Adrenal gland (tissue), 5 donors: Measurements from ENCODE around the gene SRCAP.

ENCODE experiments used
- POLR2A ChIP-seq, 2 donors: fragments of 450-650 bp; IDR thresholded peaks; one replicate each; pipeline ENCODE4 v1.6.1; 2017; ENCODE audit warnings: antibody characterized with exemption in 2 of 2, mild to moderate bottlenecking in 2 of 2, moderate library complexity in 1 of 2
- TF ChIP-seq, protein P1 (sequence below), 6 experiments: fragments of 450-650 bp in 4 of 6; fragments of 200-600 bp in 2 of 6; sonication (generic) in 1 of 6; IDR thresholded peaks; 1 replicate in 5 of 6; 2 replicates in 1 of 6; pipeline versions ENCODE4 v1.5.1 to v1.8.0; 2016 to 2021; ENCODE audit warnings: antibody characterized with exemption in 6 of 6, mild to moderate bottlenecking in 2 of 6, moderate library complexity in 1 of 6
- donor health status: DM: no; HTN: no; CAD: no.

DNA sequence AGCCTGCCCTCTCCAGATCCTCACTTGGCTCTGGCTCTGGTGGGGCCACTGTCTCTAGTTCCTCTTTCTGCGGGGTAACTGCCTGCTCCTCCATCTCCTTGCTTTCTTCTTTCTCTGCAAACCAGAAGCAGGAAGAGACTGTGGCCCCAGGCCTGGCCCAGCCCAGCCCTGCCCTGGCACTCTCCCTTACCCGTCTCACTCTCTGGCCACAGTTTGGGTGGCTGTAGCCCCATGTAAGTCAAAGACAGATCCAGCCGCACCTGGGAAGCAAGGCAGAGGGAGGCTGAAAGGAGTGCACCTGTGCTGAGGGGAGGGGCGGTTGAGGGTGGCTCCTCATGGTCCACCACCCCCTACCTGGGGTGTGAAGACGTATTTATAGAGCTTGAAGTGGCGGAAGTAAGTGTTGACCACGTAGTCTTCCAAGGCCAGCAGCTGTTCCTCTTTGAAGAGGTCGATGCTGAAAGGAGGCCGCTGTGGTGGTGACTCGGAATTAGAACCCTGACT, 60.1 kb downstream of the SRCAP start:
- TF ChIP-seq, protein P1, sequence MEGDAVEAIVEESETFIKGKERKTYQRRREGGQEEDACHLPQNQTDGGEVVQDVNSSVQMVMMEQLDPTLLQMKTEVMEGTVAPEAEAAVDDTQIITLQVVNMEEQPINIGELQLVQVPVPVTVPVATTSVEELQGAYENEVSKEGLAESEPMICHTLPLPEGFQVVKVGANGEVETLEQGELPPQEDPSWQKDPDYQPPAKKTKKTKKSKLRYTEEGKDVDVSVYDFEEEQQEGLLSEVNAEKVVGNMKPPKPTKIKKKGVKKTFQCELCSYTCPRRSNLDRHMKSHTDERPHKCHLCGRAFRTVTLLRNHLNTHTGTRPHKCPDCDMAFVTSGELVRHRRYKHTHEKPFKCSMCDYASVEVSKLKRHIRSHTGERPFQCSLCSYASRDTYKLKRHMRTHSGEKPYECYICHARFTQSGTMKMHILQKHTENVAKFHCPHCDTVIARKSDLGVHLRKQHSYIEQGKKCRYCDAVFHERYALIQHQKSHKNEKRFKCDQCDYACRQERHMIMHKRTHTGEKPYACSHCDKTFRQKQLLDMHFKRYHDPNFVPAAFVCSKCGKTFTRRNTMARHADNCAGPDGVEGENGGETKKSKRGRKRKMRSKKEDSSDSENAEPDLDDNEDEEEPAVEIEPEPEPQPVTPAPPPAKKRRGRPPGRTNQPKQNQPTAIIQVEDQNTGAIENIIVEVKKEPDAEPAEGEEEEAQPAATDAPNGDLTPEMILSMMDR (IDR thresholded peaks at IDR 0.05): no peak
- TF ChIP-seq POLR2A (IDR thresholded peaks at IDR 0.05): no peak
